GM10266 (cell line): ENCODE measurements around the gene HAPLN1.

Experiments used
- DNase-seq: peaks from one replicate; pipeline ENCODE4 v3.0.0; 2012; ENCODE audit errors: extremely low spot score
- CTCF ChIP-seq: IDR thresholded peaks from 2 replicates; pipeline ENCODE4 v1.5.1; 2012; ENCODE audit warnings: mild to moderate bottlenecking, low read depth; ENCODE audit not compliant: control insufficient read depth, insufficient read depth; ENCODE audit errors: missing control alignments

Gene HAPLN1

GRCh38 chr5:83672646-83673045, 48.0 kb downstream of the HAPLN1 start:
- no peak for DNase-seq

GRCh38 chr5:83672158-83672557, 48.5 kb downstream of the HAPLN1 start:
- TF ChIP-seq CTCF, result no peak
- DNase-seq, result no peak

More at GRCh38 chr5:83672646-83673045, 48.0 kb downstream of the HAPLN1 start:
- TF ChIP-seq CTCF, result no peak

- no peak for DNase-seq
- TF ChIP-seq CTCF, result no peak
Observed at GRCh38 chr5:83665631-83666030, 55.0 kb downstream of the HAPLN1 start.

- DNase-seq, result no peak
- no peak for TF ChIP-seq CTCF
Observed at GRCh38 chr5:83662558-83662957, 58.1 kb downstream of the HAPLN1 start.

GRCh38 chr5:83657807-83658525, 62.7 kb downstream of the HAPLN1 start:
- no peak for DNase-seq
- TF ChIP-seq CTCF, result no peak

GRCh38 chr5:83654427-83654994, 66.1 kb downstream of the HAPLN1 start:
- no peak for DNase-seq
- no peak for TF ChIP-seq CTCF

- no peak for TF ChIP-seq CTCF
- peak; percentile 12 for DNase-seq
Observed at GRCh38 chr5:83653669-83654068, 67.0 kb downstream of the HAPLN1 start.
